Measurements from ENCODE around the gene TMC2.

The TMC2 gene

GRCh38 chr20:2527762-2528161, 8.6 kb upstream of the TMC2 start:
- DNase-seq = no peak

GRCh38 chr20:2528671-2529271, 7.6 kb upstream of the TMC2 start:
- no peak for DNase-seq

DNA sequence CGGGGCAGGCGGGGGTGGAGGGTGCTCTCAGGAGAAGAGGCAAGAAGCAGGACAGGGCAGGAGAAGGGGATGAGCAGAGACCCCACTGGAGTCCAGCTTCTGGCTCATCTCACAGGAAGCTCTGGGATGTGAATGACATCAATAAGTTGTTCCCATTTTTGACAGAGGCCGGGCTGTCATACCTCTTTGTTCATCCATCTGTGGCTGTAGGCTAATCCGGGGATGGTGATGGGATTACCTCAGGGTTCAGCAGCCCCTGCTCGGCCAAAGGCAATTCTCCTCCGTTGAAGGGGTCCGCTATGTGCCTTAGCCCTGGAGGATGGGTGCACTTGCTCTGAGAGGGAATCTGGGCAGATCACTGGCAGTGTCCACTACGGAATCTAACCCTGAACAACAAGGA, 3.3 kb upstream of the TMC2 start:
- no peak for DNase-seq

GRCh38 chr20:2535711-2536559, 438 bp upstream of the TMC2 start:
- DNase-seq = no peak

- no peak for DNase-seq
Measured at GRCh38 chr20:2537101-2537500, 728 bp downstream of the TMC2 start.

DNA sequence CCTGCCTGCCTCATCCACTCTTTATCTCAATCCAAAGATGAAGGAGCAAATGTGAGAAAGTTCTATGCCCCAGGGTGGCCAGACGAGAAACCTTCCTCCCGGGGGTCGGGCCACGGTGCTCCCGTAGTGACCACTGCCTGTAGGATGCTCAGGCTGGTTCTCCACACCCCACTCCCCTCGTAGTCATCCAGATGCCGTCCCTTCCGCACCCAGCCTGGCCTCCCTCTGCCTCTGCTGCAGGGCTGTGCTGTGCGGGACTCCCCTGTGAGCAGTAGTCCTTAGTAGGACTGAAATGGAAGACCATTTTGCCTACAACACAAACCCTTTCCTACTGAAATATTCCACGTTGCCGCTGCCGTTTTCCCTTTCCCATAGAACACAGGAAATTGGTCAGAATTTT, 2.0 kb downstream of the TMC2 start:
- DNase-seq = no peak

DNA sequence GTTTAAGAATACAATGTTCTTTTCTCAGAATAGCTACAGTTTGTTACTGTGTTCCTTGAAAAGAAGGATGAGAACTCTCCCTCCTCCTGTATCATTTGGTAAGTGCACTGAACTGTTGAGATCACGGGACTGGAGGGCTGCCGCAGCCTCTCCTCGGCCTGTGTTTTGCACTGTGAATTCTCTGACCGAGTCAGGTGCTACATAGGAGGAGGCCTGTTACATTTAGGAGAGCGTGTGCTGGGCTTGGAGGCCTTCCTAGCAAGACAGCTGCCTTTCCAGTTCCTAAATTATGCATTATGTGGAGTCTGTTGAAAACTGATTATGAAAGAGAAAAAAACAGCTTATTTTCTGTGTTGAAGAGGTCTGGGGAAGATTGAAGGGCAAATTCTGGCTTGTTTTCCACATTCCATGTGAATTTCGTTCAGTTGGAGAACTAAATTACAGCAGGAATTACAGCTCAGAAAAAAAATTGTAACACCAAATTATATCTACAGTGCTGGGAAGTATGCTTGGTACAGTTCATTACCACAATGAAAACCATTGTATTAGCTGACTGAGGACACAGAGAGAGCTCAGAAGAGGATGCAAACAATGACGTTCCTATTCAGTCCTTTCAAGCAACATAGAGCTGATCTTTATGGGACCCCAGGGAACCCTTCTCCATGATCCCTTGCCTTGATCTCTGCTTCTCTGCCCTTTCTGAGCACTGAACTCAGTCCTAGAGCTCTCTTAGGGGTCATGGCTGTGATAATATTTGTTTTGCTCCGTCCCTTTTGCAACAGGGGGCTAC, 2.8 kb downstream of the TMC2 start:
- no peak for DNase-seq

DNA sequence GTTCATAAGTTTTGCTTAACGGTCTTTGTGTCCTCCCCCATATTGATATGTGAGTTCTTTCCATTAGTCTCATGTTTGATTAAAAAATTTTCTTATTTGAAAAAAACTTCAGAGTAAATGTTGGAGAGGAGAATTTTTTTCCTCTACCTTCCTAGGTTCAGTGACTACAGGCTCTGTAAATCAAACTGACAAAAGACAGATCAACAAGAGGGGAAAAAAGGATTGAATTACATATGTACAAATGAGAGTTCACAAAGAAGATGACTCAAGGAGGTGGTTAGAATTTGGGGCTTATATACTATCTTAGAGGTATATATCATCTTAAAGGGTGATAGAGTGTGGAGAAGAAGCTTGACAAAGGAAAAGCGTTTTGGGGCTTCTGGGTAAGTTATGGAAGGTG, 5.6 kb downstream of the TMC2 start:
- DNase-seq = no peak

GRCh38 chr20:2542361-2542760, 6.0 kb downstream of the TMC2 start:
- no peak for DNase-seq

GRCh38 chr20:2544211-2544610, 7.8 kb downstream of the TMC2 start:
- DNase-seq = no peak

- DNase-seq = no peak
Measured at GRCh38 chr20:2545594-2545993, 9.2 kb downstream of the TMC2 start.

GRCh38 chr20:2557873-2558580, 21.7 kb downstream of the TMC2 start:
- DNase-seq = no peak

- DNase-seq = no peak
Measured at GRCh38 chr20:2558581-2559278, 22.4 kb downstream of the TMC2 start.

GRCh38 chr20:2559279-2559626, 22.9 kb downstream of the TMC2 start:
- DNase-seq = no peak

DNA sequence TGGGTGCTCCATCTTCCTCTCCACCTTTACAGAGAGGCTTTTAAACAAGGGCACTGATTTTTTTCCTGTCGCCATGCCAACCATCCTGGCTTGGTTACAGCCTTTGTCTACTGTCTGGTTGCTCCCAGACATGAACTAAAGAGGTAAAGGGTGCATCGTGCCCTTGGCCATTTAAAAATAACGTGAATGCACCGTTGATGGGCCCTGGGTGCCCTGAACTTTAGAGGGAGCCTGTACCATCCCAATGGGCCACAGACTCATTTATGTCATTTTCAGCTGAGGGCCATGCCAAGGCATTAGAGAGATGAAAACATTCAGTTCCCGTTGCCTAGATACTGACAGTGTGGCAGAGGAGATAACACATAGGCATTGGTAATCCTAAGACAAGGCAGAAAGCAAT, 23.3 kb downstream of the TMC2 start:
- DNase-seq = no peak

GRCh38 chr20:2563116-2563515, 26.7 kb downstream of the TMC2 start:
- no peak for DNase-seq

GRCh38 chr20:2564406-2564805, 28.0 kb downstream of the TMC2 start:
- no peak for DNase-seq

DNA sequence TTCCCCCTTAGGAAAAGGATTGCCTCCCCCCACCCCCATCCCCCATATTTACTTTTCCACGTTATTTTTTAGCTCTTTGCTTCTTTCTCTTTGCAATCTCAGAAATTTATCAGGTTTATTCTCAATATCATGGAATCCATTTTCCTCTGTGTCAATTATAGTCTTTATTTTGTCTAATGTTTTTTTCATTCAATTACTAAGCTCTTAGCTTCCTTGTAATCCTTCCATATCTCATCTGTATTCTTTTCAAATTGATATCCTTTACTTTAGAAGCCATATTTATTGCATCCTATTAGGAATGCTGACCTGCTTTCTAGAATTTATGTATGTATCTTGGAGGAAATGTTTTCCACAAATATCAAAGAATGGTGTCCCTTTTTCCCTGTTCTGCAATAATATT, 39.3 kb downstream of the TMC2 start:
- DNase-seq = no peak

DNA sequence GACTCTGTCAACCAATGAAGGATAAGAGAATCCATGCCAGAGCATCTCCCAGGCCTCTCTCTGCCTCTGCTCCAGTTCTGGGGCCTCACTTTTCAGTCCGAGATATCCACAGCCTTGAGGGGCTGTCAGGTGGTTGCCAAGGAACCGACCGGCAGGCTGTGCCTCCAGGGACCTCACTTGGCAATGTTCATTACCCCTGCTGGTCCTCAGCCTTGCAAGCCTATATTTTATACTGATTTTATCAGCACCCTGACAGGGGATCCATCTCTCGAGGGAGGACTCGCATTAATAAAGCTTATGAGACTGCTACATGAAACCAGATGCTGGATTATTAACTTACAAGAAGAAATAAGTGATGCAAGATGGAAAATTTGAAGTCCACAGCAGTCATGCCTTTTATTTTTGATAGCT, 39.9 kb downstream of the TMC2 start:
- DNase-seq = no peak

DNA sequence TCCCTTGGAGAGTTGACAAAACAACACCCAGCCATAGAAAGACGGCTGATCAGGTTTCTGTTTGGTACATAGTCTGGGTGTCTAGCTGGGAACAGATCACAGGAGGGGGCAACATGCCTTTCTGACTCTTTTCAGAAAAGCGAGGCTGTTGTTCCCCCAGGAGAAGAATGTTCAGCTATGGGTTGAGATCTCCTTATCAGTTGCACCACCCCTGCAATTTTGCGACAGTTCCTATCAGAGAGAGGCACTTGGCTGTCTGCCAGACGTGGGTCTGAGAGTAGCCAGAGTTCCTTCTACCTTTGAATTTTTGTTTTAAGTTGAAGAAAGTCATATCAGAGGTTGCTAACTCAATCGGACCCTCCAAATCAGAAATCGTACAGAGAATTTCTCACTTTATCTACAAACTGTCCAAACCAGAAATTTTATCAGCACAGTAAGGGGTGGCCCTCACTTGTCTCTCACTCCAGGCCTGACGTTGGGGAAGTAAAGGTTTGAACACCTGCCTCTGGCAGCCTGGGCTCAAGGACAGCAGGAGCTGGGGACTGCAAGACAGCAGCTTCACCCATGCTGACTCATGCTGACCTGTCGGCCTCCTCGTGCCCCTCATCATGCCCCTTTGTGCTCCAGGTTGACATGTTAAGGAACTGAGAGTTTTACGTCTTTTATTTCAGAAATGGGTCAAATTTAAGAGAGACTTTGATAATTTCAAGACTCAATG, 42.3 kb downstream of the TMC2 start:
- DNase-seq = no peak

- DNase-seq = no peak
Measured at GRCh38 chr20:2585811-2586210, 49.4 kb downstream of the TMC2 start.

GRCh38 chr20:2593756-2594155, 57.4 kb downstream of the TMC2 start:
- DNase-seq = no peak

All from activated T-cell treated with anti-CD3 and anti-CD28 coated beads, Interleukin-2, amount 50 U/mL, for 48 hours (primary cell).